Effector CD4-positive, alpha-beta T cell (primary cell): Measurements from ENCODE around the gene UBE2G2.

Experiments
- DNase-seq: peaks from one replicate; pipeline ENCODE4 v3.0.0-alpha.2; 2020

Gene UBE2G2

DNA sequence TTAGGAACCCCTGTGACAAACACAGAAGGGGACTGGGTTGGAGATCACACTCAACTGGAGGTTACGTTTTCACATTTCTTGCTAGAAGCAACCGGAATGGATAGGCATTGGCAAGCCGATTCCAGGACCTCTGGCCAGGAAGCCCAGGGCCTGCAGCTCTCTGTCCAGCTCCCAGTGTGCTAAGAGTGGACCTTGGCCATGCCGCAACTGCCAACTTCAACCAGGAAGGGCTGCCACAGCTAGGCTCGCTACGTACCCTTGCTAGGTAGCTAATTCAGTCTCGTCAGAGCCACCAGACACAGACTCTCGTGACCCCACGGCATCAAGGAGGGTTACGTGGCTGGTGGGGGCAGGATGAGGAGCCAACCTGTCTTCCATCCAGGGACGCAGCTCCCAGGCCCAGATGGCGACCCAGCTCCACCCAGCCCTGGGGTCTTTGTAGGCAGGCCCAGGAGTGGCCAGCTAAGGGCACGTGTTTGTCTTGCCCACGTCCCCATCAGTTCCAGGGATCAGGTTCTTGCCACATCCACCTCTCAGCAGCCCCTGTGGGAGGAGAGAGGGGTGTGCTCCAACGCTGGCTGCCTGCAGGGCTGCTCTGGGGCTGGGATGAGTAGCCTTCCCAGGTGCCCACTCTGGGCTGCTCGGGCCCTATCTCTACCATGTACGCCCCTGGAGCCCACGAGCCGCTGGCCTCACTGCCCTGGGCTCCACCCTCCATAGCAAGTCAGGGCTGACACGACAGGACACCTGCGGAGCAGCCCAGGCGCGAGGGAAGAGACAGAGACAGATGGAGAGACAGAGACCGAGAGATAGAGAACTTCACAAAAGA, 39.2 kb downstream of the UBE2G2 start:
- no peak for DNase-seq

DNA sequence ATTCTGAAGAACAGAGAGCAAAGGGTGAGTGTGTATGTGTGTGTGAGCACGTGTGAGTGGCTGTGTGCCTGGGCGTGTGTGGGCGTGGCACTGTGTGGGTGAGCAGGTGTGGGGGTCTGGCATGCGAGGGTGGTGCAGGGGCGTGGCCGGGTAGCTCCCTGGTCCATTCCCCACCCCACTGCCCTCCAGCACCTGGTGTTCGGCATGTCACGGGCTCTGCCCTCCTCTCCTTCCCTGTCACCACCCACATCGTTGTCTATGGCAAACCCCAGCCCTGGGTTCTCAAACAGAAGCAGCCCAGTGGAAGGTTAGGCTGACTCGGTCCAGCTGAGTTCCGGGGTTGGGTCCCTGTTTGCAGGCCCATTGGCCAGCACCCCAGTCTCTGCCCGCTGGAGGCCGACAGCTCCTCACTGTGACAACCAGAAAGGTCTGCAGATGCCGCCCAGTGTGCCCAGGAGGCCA, 39.8 kb downstream of the UBE2G2 start:
- no peak for DNase-seq

DNA sequence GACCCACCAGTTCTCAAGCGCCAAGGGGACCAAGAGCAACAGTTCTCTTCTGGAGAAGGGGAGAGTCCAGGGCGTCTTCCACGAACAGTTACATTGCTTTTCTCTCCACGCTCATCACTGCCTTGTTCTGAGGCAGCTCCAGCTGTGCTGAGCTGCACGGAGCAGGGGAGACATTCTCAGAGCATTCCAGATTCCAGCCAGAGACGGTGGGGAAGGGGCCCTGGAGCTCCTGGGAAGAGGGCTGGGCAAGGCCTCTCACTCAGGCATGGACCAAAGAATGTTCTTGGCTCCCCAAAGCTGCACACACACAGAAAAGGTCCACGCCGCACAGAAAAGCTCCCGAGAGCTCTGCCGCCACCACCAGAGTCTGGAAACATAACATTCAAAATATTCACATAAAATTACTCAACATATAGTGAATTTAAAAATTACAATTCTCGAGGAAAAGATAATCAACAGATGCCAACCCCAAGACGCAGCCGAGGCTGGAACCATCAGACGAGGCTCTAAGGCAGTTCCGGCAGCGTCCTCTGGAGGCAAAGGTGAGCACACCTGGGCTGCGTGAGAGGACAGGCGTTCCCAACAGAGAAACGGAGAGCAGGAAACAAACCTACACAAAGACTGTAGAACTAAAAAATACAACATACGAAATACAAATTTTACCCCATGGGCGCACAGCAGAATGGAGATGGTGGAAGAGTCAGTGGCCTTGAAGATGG, 40.5 kb downstream of the UBE2G2 start:
- no peak for DNase-seq

DNA sequence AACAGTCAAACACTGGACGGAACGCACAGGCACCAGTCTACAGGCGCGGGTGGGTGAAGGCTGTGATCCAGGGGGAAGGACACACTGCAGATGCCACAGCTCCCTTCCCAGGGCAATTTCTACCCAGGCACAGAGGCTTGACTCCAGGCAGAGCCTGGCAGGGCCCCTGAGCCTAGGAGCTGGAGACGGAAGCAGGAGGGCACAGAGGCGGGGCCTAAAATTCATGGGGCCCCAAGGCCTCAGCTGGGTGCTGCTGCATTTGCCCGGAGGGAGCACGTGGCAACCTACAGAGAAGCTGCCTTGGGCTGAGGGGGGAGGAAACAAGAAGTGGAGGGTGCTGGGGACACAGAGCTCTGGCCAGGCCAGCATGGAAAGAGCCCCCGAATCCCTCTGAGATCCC, 41.2 kb downstream of the UBE2G2 start:
- DNase-seq: no peak

DNA sequence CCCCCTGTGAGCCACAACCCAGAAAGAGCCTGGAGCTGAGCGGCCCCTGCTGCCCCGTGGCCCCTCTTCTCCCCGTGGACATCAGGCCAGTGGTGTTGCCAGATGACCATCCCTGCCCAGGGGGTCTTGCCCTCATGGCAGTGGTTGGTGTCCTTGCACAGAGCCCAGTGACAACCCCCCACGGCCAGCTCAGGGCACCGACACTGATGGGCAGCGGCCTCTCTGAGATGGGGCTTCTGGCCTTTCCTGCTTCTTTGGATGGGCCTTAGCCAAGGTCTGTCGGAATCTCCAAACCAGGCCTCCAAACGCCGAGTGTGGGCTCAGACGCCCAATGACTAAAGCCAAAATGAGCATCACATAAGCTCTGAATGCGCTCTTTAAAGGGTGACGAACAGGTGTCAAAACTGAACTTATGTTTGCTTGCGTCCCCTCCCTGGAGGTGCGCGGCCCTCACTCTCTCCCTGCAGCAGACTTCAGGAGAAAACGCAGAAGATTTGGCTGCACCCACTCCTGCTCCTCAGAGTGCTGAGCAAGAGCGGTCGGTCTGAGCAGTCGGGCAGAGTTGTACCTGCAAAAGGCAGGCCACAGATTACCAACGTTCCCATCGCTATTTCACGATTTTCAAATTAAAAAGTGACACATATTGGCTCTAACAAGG, 41.9 kb downstream of the UBE2G2 start:
- DNase-seq: no peak

DNA sequence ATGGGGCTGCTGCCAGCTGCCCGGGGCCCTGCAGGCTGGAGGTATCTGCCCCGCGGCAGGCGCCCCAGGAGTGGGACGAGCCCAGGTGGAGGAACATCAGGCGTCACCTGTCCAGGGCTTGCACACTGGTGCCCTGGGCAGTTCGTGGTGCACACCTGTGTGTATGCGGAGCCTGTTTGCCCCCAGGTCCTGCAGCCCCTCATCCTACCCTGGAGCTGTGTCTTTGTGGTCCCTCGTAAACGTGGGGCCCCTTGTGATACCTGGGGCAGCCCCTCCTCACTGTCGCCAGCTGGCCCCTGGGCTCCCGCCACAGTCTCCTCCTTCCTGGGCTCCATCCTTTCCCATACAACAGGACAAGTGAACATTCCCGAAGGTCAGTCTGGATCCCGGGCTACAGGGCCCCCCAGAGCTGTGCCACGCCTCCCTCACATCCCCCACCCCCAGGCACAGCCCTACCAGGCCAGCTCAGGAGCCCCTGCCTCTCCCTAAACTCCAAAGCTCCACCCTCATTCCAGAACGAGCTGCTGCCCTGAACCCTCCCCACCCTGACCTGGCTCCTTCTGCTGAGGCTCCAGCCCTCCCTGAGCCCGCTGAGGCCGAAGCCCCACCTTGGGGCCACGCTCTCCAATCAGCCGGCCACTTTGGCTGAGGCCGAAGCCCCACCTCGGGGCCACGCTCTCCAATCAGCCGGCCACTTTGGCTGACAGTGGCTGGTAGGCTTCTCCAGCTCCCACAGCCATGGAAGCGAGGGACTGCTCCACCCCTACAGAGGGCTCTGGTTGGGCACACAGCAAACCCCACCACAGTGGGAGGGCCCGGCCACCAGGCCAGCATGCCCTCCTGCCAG, 42.6 kb downstream of the UBE2G2 start:
- DNase-seq: no peak

DNA sequence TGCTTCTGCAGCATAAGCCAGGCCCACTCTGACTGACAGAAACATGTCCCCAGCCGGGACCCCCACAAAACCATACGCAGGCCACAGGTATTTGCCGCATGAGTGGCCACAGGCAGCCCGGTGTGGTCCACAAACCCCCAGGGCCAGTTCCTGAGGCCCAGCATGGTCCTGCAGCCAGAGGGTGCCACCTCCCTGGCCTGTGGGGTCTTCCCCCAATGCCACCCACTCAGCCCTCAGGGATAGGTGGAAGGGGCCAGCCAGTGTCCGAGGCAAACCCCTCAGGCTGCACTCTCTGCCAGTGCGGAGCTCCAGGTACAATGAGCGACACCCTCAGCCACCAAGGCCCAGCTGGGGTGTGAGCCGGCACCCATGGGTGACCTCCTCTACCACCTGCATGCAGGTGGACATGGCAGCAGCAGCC, 43.5 kb downstream of the UBE2G2 start:
- DNase-seq: no peak

DNA sequence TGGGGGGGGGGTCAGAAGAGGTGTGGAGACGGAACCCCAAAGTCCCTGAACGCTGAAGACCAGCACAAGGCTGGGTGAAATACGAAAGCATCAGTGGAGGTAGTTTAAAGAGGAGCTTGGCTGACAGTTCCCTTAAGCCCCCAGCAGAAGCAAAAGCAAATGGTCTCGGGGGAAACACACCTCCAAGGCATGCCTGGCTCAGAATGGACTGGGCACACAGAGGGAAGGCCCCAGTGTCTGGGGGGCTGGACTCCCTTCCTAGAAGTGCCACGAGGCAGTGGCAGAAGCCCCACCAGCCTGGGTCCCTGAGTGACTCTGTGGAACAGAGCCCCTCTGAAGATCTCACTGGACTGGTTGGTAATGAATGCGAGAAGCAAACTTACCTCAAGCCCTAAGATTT, 43.9 kb downstream of the UBE2G2 start:
- DNase-seq: no peak

DNA sequence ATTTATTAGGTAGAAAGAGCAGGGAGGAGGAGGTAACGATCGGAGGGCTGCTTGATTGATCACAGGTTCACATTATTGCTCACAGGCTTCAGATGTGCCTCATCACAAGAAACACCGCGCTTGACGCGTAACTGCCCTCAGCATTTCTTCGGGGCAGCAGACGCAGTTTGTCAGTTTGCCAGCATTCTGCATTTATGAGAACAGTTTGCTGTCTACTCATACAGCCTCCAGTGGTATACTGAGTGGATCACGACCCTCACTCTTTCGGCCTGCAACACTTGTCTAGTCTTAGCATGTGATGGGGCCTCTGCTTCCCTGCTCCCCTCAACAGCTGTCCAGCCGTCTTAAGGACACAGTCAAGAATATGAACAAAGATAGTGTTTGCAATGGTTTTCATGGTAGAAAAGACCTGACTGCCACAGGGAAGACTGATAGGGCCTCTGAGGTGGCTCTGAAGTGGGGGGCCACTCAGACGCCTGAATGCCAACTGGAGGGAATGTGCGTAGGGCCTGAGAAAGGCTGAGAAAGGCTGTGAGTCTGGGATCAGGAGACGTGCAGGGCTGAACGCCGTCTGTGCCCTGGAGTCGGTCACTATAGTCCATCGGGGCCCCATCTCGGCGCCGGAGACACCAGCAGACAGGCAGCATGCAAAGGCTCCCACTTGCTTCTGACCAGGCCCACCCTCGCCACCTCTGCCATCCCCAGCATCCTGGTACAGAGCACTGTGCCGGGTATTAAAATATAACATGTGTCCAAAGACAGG, 45.0 kb downstream of the UBE2G2 start:
- DNase-seq: no peak

DNA sequence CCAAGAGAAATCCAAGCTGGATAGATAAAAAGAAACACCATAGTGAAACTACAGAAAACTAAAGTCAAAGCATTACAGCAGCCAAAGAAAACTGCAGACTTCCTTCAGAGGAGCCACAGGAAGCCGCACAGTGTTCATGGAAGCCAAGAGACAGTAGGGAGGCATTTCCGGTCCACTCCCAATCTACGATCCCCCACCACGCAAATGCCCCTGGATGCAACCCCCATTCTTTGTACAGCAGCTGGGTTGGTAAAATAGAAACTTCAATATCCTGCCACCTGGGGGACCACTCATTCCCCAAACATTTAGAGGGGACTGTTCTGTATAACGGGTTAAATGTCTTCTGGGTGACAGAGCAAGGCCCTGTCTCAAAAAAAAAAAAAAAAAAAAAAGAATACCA, 46.4 kb downstream of the UBE2G2 start:
- DNase-seq: no peak

DNA sequence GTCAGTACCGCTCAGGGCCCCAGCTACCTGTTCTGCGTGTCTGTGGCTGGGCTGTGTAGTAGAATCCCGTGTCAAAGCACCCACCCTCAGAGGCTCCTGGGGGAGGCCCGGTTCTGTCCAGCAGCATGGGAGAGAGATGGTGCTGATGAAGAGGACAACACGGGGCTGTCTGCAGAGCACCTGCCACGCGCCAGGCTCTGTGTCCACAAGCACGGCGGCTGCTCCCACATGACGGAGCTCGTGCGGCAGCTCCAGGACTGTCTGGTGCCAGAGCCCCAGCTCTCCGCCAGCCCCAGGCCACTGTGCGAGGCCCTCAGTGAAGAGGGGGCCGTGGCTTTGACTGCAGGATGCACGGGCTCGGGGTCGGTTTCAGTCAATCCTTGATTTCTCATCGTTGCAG, 48.3 kb downstream of the UBE2G2 start:
- no peak for DNase-seq

DNA sequence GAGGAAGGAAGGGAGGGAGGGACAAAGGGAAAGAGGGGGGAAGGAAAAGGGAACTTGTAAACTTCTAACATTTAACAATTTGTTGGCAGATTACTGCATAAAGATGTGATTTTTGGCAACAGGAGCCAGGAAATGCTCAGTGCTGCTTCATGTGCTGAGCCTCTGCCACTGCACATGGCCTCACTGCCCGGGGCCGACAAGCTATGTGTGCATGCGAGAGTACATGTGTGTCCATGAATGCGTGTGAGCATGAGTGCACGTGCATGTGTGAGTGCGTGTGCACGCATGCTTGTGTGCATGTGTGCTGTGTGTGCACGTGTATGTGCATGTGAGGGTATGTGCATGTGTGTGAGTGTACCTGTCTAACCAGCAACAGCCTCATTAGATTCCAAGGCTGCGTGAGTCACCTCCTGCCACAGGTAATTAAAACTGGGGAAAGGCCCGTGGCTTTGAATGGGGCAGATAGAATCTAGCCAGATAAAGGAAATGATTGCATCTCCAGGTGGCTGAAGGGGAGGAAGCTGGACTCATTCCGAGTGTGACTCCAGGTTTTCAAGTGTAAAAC, 48.9 kb downstream of the UBE2G2 start:
- DNase-seq: no peak

DNA sequence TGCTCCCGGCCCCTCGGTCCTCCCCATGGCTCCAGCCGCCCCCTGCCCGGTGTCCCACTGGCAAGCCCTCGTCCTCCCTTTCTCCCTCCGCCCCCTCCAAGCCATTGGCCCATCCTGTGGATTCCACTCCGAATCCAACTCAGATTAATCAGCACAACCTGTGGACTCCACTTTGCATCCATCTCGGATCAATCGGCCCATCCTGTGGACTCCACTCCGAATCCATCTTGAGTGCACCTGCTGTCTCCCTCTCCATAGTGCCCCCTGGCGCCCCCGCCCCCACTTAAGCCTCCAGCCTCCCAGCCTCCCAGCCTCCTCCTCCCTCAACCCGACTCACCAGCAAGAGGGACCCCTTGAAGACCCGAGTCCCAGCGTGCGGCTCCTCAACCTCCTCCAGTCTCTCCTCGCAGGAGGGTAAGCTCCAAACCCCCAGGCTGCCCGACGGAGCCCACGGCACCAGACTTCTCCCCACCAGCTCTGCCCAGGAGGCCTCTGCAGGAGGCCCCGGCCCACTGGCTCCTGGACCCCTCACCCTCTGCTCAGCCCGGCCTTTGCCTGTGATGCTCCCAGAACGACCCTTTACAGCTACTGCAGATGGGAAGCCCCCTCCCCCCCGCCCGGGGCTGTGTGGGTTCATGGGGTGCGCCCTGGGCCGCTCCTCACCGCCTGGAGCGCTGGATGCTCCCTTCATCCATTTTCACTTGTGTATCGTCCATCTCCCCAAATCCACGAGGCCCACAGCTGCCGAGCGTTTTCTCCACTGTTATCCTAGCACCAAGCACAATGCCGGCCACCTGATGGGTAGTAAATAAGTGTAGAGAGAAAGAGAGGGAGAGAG, 49.6 kb downstream of the UBE2G2 start:
- no peak for DNase-seq

DNA sequence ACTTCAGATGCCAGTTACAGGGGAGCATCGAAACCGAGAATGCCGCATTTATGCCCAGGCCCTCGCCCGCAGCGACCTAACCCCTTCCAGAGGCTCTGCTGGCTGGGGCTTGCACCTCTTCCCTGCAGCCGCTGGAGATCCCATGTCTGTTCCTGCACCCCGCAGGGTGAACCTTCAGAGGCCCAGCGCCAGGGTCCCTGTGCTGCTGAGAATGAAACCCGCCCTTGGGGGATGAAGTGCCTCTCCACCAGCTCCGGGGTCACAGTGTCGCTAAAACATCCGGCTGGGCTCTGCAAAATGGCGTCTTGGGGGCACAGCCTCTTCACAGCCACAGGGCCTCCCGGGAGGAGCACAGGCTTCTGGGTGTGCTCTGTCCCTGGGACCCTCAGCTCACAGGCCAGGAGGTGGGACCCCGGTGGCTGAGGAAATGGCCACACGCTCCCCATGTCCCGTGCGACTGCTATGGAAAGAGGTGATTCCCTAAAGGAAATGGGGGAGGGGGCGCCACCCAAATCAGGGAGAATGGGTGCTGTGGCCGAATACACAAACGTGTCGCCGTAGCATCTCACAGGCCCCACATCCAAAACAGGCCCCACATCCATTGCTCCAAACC, 50.3 kb downstream of the UBE2G2 start:
- no peak for DNase-seq

DNA sequence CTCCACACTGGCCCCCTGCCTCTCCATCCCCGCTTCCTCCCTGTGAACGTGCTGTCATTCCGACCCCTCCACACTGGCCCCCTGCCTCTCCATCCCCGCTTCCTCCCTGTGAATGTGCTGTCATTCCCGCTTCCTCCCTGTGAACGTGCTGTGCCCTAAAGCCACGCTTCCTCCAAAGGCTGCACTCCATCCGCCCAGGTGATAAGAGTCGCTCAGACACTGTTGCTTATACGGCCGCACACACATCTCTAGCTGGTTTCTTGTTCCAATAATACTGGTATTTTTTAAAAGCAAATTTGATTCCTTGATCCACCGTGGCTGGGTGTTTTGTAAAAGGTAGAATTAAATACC, 51.0 kb downstream of the UBE2G2 start:
- no peak for DNase-seq

DNA sequence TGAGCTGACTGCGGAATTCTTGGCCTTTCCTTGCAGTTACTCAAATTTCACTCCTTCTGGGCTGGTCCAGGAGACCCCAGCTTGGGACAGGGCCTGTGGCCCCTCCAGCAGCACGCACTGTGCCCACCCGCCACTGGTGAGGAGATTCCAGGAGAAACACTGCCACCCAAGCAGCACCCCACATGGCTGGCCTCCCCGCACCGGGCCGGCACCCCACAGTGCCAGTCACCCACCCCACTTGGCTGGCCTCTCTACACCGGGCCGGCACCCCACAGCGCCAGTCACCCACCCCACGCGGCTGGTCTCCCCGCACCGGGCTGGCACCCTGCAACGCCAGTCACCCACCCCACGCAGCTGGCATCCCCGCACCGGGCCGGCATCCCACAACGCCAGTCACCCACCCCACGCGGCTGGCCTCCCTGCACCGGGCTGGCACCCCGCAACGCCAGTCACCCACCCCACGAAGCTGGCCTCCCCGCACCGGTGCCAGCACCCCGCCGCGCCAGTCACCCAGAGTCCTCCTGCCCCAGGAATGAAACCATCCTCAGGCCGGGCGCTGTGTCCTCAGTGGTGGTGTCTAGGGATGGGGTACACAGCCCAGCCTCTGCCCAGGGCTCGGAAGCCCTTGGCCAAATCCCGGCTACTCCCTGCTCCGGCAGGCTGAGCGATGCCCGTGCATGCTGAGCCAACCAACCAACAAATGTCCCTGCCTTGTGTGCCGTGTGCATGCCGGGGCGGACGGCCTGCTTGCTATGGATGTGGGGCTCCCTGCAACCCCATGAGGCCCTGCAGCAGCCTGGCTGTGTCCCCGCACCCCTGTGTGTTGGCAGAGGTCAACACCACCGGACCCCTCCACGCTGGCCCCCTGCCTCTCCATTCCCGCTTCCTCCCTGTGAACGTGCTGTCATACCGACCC, 51.6 kb downstream of the UBE2G2 start:
- DNase-seq: no peak

DNA sequence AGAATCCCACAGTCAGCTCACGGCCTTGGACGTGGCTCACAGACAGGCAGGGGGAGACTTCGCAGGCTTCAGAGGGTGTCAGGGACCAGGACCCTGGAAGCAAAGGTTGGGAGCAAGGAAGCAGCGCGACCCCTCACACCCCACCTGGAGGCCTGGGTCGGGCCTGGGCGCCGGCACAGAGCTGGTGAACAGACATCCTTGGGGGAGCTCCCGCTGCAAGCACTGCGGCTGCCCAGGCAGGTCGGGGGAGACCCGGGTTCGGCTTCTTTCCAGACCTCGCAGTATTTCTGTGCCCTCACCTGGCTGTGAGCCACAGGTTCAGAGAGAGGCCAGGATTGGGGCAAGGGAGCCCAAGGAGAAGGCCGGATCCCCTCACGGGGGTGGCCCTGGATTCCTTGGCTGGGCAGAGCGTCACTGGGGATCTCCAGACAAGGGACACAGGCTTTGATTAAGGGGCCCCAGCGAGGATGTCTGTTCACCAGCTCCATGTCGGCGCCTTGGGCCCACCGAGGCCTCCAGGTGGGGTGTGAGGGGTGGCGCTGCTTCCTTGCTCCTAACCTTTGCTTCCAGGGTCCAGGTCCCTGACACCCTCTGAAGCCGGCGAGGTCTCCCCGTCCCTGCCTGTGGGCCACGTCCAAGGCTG, 52.4 kb downstream of the UBE2G2 start:
- DNase-seq: no peak

DNA sequence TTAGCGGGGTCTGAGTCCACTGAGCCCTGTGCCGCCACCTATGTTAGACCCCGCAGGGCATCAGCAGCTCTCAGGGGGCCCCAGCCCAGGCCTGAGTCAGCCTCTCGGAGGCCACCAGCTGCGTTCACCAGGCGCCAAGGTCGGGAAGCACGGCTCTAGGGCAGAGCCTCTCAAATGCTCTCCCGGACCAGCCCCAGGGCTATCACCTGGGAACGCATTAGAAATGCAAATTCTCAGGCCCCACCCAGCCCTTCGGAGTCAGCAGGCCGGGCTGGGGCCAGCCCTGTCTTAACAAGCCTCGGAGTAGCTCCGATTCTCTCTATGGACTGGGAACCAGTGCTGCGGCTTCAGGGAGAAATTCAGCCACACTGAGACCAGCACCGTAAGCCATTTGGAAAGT, 53.0 kb downstream of the UBE2G2 start:
- no peak for DNase-seq
